AG04450 (cell line): ENCODE data around the gene EMP3. TPM values are rescaled to one million over a fixed set of nuclear protein-coding genes. Genes with fewer than 3 reads are reported as not detected.
A peak's percentile ranks its signal among the peaks of the same experiment; 100 is the strongest.
"Not testable (repeated sequence)": the region's sequence is repeated elsewhere in the genome, so short reads cannot be mapped to it uniquely, and the experiment has no call there.

Experiments
- CTCF ChIA-PET: fragments of 300-600, 350-600 bp; formaldehyde crosslinking; extraction: SDS; loops from one replicate; lab custom pipeline; 2022; ENCODE audit warnings: antibody characterized with exemption, inconsistent platforms; lab: Charles Lee
- POLR2A ChIA-PET: fragments of 350-600 bp; formaldehyde crosslinking; extraction: SDS; loops from one replicate; lab custom pipeline; 2021; ENCODE audit warnings: antibody characterized with exemption, inconsistent platforms; lab: Yijun Ruan, JAX
- DNase-seq: peaks from one replicate; pipeline ENCODE4 v3.0.0-alpha.2; 2011; ENCODE audit warnings: low read depth, low spot score
- H3K27ac ChIP-seq: one replicate; pipeline ENCODE4 v1.5.1; 2012; ENCODE audit warnings: low read depth, low read length, control low read depth
- H3K27me3 ChIP-seq: one replicate; pipeline ENCODE4 v1.6.0; 2012; ENCODE audit warnings: low read length; ENCODE audit not compliant: control insufficient read depth, insufficient read depth
- H3K4me3 ChIP-seq: 2 replicates; pipeline ENCODE4 v1.5.1; 2011; ENCODE audit warnings: mild to moderate bottlenecking, low read depth, low read length, control low read depth
- H3K9me3 ChIP-seq: 2 replicates; pipeline ENCODE4 v1.5.1; 2012; ENCODE audit warnings: low read length; ENCODE audit not compliant: control insufficient read depth, insufficient read depth
- polyA plus RNA-seq: library from polyadenylated mRNA; depleted of rRNA; stranded (reverse); fragments of >200 nt; gene quantifications from 2 replicates; pipeline ENCODE4 v1.2.3, GENCODE V29; 2011
- TF ChIP-seq, protein P1 (sequence below): IDR thresholded peaks from 2 replicates; pipeline ENCODE4 v1.5.1; 2011; ENCODE audit warnings: low read depth, low read length, control low read depth, inconsistent platforms

Gene EMP3
- polyA plus RNA-seq, 1 experiment = 227 TPM

GRCh38 chr19:48290401-48290770 lies 35.0 kb upstream of the EMP3 start:
- Histone ChIP-seq H3K4me3 (peak overlapping the region; percentile 63), H3K27ac (peak overlapping the region; percentile 83), H3K27me3 (no peaks in the 10 kb centered on the region), H3K9me3 (peaks cover 14% of the 10 kb centered on the region)
- TF ChIP-seq, protein P1, sequence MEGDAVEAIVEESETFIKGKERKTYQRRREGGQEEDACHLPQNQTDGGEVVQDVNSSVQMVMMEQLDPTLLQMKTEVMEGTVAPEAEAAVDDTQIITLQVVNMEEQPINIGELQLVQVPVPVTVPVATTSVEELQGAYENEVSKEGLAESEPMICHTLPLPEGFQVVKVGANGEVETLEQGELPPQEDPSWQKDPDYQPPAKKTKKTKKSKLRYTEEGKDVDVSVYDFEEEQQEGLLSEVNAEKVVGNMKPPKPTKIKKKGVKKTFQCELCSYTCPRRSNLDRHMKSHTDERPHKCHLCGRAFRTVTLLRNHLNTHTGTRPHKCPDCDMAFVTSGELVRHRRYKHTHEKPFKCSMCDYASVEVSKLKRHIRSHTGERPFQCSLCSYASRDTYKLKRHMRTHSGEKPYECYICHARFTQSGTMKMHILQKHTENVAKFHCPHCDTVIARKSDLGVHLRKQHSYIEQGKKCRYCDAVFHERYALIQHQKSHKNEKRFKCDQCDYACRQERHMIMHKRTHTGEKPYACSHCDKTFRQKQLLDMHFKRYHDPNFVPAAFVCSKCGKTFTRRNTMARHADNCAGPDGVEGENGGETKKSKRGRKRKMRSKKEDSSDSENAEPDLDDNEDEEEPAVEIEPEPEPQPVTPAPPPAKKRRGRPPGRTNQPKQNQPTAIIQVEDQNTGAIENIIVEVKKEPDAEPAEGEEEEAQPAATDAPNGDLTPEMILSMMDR = peak; percentile 37; the same call in 1 of the 2 replicates
- ChIA-PET POLR2A (interaction anchor here (0.8 to 0.9 kb wide), 2 partner anchors 19 to 42 kb away, joined by 3 read pairs; no protein-coding TSS in a partner anchor), CTCF (interaction anchor here (0.7 to 3.4 kb wide), 10 partner anchors 15 to 328 kb away, joined by 3 to 37 read pairs (median 5); partner anchors contain the start of genes CARD8 and ZNF114)
- DNase-seq = no peak

DNA sequence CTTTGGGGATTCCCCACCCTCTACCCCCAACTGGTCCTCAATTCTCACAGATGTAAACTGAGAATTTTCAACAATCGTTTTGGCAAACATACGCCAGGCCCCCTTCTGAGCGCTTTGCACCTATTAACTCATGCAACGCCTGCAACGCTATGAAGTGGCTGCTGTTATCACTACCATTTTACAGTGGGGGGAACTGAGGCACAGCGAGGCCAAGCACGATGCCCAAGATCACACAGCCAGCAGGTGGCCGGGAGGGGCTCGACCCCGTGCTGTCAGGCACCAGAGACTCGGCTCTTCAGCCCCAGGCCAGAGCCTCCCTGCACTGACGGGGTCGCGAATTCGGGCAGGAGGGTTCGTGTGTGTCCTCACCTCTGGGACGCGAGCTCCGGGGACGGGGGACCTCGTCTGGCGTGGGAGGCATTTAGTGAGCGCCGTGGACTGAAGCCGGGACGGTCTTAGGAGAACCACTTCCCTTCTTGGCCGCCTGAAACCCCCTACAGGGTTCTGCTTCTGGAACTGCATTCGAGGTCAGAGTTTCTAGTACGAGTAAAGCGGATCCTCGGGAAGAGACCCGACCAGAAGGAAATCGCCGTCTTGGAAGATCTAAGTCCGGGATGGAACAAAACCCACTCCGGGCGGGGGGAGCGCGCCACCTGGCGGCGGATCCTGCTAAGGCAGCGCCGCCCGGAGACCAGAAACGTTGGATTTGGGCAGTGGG lies 34.4 kb upstream of the EMP3 start:
- Histone ChIP-seq H3K27me3 (no peaks in the 10 kb centered on the region), H3K4me3 (peak overlapping the region; percentile 63), H3K9me3 (peaks cover 13% of the 10 kb centered on the region), H3K27ac (peak overlapping the region; percentile 83)
- DNase-seq = no peak
- TF ChIP-seq, protein P1 = peak; percentile 98
- POLR2A ChIA-PET = interaction anchor here (0.8 kb wide), 1 partner anchor 19 kb away, joined by 3 read pairs; no protein-coding TSS in a partner anchor
- CTCF ChIA-PET = interaction anchor here (0.7 to 3.4 kb wide), 10 partner anchors 15 to 329 kb away, joined by 3 to 37 read pairs (median 5); partner anchors contain the start of gene ZNF114

- H3K27ac ChIP-seq, POLR2A ChIA-PET, H3K27me3 ChIP-seq, H3K4me3 ChIP-seq, H3K9me3 ChIP-seq, DNase-seq: not testable (repeated sequence)
- CTCF ChIA-PET = interaction anchor here (0.7 to 3.4 kb wide), 15 partner anchors 19 to 181 kb away, joined by 3 to 37 read pairs (median 5); partner anchors contain the start of genes PLA2G4C and ZNF114
Measured at GRCh38 chr19:48291489-48291815, 33.9 kb upstream of the EMP3 start.

DNA sequence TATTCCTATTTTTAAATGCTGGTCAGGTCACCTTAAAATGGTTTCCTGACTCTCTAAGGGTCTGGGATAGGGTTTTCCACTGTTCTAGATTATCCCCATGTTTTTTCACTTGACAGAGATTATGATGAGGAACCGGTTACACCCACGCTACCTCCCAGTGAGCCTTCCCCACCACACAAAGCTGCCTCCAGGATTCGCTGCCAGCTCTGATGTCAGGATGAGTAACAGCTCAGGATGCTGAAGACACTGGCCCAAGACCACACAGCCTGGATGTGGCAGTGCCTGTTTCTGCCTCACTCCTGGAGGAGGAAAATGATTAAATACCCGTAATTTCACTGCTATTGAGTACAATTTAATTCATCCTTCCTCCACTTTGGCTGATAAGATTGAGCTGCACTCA lies 32.6 kb upstream of the EMP3 start:
- Histone ChIP-seq H3K9me3 (no peaks in the 10 kb centered on the region), H3K4me3 (no peak overlapping the region), H3K27me3 (no peaks in the 10 kb centered on the region), H3K27ac (no peak overlapping the region)
- TF ChIP-seq, protein P1 = no peak
- DNase-seq = no peak
- POLR2A ChIA-PET = interaction anchor here (0.8 to 1.2 kb wide), 2 partner anchors 24 to 26 kb away, joined by 3 read pairs; no protein-coding TSS in a partner anchor
- CTCF ChIA-PET = interaction anchor here (0.7 to 1.3 kb wide), 4 partner anchors 26 to 328 kb away, joined by 3 to 6 read pairs (median 3); partner anchors contain the start of gene KDELR1

- no peak for DNase-seq
- H3K9me3 ChIP-seq = peaks cover 2% of the 10 kb centered on the region; the same call in 1 of the 2 replicates
- H3K27ac ChIP-seq = no peak overlapping the region
- CTCF ChIA-PET = interaction anchor here (1.4 kb wide), 1 partner anchor 28 kb away, joined by 3 read pairs; no protein-coding TSS in a partner anchor
- TF ChIP-seq, protein P1 = no peak
- POLR2A ChIA-PET = no interaction called here
- no peak overlapping the region for H3K4me3 ChIP-seq
- no peaks in the 10 kb centered on the region for H3K27me3 ChIP-seq
Measured at GRCh38 chr19:48295458-48295857, 29.9 kb upstream of the EMP3 start.
